ENCODE measurements around the gene UTP3.
A peak's percentile ranks its signal among the peaks of the same experiment; 100 is the strongest.
"Not testable (repeated sequence)": the region's sequence is repeated elsewhere in the genome, so short reads cannot be mapped to it uniquely, and the experiment has no call there.

UTP3 gene, protein sequence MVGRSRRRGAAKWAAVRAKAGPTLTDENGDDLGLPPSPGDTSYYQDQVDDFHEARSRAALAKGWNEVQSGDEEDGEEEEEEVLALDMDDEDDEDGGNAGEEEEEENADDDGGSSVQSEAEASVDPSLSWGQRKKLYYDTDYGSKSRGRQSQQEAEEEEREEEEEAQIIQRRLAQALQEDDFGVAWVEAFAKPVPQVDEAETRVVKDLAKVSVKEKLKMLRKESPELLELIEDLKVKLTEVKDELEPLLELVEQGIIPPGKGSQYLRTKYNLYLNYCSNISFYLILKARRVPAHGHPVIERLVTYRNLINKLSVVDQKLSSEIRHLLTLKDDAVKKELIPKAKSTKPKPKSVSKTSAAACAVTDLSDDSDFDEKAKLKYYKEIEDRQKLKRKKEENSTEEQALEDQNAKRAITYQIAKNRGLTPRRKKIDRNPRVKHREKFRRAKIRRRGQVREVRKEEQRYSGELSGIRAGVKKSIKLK

DNA sequence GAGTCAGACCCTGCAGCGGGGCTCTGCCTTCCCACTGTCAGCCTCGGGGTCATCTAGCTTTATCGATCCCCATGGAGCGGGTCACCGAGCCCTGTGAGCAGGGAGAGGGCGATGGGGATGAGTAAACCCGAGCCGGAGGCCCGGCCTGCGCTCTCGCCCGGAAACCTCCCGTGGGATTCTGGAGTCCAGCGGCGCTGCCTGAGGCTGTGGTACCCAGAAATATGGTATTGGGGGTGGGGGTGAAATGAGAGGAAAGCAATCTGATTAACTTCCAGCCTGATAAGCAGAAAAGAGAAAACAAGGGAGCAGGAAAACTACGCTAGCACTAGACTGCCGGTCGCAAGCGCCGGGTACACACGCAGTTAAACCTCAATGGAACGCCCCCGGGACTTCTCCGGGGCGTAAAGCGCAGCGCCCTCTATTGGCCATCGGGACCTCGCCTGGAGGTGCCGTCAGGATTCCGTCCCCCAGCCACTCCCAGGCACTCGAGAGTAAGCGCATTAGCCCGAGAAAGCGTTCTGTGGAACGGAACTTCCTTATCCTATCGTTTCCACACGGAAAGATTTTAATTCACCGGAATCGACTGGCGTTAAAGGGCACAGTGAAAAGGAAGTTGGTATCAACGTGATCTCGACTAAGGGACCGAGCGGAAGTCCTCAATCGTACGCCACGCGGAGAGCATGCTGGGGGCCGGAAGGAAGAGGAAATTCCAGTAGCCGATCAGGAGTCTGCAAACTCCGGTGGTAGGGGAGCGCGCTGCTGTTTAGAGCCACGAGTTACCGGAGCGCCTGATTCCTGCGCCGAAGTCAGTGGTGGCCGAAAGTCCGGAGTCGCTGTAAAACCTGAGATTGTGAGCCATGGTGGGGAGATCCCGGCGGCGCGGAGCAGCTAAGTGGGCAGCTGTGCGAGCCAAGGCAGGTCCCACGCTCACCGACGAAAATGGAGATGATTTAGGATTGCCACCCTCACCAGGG is at the start of gene UTP3:
Gene UTP3, plus strand, starts transcription at position 712 of the 974 bp plus-strand sequence. Its CDS starts 146 bp downstream, at position 858.
- DNase-seq, result peak; percentile 78

DNA sequence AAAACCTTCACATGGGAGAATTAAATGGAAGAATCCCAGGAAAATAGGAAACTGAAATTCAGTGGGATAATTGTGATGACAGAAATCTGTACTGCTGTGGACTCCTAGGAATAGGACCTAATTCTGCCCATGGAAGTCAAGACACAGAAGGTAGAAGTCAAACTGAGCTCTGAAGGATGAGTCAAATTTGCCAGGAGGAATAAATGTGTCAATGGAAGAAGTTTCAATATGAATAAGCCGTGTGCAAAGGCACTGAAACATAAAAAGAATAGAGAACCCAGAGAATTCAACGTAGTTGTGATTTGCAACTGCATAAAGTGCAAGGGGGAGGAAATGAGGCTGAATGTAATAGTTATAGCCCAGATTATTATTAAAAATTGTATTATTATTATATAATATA is 48.1 kb upstream of the UTP3 start:
- DNase-seq, result no peak

DNA sequence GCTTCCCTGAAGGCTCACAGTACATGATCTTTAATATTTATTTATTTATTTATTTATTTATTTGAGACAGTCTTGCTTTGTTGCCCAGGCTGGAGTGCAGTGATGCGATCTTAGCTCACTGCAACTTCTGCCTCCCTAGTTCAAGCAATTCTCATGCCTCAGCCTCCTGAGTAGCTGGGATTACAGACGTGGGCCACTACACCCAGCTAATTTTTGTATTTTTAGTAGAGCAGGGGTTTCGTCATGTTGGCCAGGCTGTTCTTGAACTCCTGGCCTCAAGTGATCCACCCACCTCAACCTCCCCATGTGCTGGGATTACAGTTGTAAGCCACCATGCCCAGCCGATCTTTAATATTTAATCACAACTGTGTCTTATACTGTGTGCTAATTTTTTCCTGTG is 37.6 kb upstream of the UTP3 start:
- not testable (repeated sequence) for DNase-seq

DNA sequence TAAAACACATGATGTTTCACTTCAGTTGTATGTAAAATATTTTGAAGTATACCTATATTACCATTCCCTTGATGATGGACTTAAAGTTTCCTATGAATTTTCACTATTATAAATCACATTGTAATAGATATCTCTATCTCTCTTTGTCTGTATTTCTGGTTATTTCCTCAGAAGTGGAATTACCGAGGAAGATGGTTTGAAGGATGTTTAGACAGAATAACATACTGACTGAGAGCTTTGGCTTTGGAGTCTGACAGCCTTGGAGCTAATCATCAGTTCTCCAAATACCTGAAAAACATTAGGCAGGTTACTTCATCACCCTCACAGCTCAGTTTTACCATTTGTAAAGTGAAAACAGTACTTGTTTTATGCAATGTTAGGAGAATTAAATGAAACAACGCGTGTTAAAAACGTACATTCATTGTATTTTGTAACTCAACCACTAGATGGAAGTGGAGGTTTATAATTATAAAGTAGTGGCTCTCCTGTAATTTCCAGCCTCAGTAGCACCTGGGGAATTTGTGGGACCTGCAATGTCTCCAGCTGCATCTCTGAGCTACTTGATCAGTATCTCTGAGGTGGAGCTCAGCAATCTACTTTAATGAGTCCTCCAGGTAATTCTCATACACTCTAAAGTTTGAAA is 36.3 kb upstream of the UTP3 start:
- DNase-seq, result peak; percentile 10

DNA sequence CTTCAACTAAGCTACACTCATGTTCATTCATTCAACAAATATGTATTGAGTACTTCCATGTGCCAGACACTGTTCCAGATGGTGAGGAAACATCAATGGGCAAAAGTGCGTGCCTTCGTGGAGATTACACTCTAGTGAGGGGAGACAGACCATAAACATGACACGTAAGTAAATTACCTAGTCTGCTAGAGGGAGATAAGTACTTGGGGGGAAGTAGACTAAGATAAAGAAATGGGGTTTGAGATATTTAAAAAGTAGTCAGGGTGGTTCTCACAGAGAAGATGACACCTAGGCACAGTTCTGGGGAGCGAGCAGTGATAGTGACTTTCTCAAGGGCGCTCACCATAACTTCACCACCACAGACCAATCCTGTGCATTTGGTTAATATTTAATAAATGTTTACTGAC is 33.7 kb upstream of the UTP3 start:
- no peak for DNase-seq

DNA sequence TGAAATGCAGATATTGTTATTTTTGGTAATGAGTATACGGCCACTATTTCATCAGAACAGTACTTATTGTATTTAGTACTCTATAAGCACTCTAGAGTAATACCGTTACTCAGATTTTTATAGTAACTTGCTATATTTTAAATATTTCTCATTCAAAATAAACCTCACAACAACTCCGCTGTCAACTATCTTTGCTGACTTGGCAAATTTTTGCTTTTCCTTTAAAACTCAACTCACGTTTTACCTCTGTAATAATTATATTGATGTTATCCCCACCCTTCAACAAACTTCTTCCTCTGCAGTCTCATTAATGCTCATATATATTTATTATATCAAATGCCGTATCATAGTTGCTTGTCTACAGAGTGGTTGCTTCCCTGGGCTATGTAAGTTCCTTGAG is 31.0 kb upstream of the UTP3 start:
- no peak for DNase-seq

DNA sequence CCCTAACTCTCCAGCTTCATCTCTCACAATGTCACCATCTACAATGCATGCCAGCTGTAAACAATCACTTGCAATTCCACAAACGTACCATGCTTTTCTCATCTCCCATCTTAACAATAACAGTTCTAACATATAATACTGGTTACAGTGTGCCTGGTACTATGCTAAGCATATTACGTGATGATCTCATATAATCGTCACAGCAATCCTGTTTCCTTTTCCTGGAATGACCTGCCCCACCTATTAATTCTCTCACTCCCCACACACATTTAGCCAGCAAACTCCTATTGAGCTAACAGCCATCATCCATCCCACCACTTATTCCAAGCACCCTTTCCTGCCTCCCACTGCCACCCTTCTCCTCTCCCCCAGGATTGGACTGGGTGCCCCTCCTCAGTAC is 29.9 kb upstream of the UTP3 start:
- no peak for DNase-seq

DNA sequence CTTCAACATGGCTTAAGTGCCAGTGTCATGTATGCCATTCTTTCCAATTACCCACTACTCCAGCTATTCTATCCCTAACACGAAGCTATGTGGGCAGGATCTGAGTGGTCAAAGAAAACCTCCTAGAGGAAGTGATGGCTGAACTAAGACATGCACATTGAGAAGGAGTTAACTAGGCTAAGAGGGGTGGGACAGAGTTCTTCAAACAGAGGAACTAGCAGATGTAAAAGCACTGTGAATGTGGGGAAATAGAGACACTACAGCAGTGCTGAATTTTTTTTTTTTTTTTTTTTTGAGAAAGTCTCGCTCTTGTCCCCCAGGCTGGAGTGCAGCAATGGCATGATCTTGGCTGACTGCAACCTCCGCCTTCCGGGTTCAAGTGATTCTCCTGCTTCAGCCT is 28.2 kb upstream of the UTP3 start:
- no peak for DNase-seq

DNA sequence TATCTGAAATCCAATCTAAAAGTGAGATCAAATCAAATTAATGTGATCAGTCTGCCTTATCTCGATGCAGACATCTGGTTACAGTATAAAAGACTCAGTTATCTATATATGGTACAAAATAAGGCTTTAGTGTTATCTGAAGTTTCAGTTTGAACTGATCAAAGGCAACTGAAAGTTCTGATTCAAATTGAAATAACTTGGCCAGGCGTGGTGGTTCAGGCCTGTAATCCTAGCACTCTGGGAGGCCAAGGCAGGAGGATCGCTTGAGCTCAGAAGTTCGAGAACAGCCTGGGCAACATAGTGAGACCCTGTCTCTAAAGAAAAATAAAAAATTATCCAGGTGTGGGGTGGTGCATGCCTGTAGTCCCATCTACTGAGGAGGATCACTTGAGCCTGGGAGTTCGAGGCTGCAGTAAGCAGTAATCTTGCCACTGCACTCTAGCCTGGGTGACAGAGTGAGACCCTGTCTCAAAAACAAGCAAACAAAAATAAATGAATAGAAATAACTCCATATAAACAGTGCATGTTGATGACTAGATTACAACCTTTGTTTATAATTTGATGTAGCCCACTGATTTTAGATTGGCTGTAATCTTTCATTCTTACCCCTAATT is 26.9 kb upstream of the UTP3 start:
- not testable (repeated sequence) for DNase-seq

DNA sequence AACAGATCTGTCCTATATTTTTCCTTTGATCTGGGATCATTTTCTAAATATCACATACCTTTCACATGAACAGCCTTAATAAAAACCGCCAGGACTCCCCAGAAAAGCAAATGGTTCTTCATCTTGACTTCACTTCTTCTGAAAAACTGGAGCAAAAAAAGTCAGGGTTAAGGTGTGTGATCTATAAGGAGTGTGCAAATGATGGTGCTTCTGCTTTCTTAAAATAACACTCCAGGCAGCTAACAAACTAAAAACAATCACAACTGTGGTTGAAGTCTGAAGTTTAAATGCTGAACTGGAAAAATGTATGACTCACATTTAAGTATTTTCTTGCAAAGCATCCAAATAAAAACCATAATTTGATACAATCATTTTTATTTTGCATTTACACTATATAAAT is 22.0 kb upstream of the UTP3 start, which contains the start of gene JCHAIN:
Gene JCHAIN, minus strand, starts transcription at position 140 of the 400 bp plus-strand sequence. Its CDS starts 18 bp downstream, at position 122.
- DNase-seq, result no peak

DNA sequence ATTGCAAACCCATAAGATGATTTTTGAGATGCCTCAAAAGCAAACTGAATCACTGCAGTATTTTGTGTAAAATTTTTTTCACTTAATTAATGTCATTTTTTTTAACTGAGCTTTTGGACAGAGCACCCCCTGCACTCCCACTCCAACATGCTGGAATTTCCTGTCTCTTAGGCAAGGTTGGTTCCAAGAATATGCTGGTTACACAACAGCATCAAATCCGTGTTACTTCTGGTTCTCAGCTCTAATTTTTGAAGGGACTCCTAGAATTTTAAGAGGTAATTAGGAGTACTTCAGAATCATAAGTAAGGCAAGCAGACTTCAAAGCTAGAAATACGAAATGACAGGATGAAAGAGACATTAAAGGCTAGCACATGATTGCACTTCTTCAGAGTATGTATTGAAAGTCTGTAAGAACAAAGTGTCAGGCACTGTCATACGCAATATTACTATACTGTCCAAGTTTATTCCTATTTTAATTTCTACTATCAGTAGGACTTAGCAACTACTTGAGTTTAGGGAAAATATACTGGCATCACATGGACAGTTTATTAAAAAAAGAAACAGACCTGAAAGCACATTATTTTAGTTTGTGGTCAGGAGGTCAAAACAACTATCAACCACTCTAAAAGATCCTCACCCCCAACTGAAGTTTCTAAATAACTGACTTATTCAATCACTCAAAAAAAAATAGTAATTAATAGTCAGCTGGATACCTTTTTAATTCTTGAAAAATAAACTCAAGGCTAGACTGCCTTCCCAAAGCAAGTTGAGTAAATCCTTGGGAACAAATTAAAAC is 20.4 kb upstream of the UTP3 start:
- no peak for DNase-seq

DNA sequence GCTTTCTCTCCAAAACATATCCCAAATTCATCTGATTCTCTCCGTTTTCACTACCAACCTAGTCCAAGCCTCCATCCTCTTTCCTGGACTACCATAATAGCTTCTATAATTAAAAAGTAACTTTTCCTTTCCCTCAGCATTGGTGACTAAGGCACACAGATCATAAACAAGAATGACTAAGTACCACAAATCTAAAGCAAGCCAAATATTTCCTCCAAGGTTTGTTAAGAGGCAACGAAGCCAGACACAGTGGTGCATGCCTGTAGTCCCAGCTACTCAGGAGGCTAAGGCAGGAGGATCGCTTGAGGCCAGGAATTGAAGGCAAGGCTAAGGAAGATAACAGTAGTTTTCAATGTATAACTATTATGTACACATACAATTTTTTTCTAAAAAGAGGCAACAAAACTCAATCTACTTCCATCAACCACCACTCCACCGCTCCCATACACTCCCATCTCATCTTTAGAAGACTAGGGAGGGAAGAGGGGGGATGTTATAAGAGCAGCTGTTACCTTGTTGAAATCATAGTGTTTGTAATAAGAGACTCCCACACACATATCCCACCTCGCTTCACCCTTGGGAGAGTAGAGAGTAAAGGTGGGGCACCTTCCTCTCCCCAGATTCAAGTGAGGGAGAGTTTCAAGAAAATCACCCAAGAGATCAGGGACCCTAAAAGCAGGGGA is 17.9 kb upstream of the UTP3 start:
- DNase-seq, result no peak

DNA sequence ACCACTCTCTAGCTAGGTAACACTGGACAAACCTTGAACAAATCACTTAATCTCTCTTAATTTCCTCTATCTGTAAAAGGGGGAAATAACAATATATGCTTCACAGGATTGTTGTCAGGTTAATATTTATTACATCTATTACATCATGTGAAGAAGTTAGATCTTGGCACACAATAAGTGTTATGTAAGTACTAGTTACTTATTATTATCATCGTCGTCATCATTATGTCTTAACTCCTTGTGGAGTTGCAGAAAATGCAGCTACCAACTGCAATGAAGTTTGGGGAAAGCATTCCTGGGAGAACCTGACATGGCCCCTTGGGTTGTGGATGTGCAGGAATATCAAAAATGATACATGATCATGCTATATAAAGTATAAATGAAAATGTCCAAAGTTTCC is 17.2 kb upstream of the UTP3 start:
- no peak for DNase-seq

DNA sequence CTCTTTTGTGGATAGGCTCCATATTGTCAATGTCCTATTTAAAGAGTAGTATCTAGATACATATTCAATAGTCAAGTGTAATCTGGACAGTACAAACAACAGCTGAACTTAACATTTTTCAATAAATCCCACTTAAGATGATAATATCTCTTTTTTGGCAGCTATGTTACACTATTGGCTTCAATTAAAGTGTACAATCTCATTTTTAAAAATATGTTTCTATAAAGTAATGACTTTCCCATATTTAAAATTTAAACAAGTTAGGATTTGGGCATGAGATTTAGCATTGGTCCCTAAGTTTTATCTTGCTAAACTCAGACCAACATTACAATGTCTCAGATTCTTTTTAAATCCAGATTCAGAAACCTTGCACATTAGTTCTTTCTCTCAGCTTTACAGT is 14.1 kb upstream of the UTP3 start:
- DNase-seq, result no peak

DNA sequence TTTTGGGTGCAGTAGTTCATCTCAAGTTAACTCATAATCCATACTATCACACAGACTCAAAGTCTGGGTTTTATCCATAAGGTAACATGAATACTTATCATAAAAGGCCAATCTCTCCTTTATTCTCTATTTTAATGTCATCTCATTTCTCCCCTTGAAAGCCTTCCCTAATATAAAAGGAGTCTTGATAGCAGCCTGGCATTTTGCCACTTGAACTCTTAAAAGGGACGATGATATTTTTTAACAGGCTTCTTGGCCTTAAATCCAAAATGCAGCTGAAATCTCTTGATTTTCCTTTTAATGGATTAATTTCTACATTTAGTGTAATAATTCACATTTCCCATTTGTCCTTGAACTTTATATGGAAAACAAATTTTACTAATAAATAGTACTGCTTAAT is 13.6 kb upstream of the UTP3 start:
- no peak for DNase-seq

DNA sequence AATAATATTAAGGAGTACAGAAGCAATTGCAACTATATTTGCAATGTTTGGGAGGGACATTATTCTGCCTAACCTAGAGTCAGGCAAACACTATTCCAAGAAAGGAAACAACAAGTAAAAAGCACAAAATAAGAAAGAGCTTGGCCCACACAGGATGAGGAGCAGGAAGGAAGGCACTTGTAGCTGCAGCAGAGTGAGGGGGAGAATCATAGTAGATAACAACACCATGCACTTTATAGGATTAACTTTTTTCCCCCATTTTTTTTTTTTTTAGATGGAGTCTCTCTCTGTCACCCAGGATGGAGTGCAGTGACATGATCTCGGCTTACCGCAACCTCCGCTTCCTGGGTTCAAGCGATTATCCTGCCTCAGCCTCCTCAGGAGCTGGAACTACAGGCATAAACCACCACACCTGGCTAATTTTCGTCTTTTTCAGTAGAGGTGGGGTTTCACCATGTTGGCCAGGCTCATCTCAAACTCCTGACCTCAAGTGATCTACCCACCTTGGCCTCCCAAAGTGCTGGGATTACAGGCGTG is 11.7 kb upstream of the UTP3 start:
- no peak for DNase-seq

DNA sequence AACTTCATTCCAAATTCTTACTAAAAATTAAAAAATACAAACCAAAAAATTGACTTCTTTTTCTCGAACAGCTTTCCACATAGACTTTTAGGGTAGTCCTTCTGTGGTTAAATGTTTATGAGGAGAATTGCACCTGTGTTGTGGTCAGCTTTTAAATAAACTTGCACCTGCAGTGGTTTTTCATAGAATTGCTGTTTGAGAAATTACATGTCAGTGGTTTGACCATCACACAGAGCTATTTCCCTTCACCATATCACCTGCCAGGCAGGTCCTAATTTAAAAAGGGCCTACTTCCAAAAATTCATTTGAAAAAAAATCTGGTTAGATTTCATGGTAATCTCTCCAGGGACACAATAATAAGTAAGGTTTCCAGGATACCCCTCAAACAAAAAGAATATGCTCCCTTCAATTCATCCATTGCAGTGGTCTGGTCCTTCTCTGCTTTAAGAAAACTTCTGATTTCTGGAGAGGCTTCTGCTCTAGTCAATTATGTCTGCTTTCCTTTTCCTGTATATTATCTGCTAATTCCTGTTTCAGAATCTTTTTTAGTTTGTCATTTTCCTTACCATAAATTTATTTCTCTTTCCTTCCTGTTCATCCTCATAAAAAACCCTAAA is 9.8 kb upstream of the UTP3 start:
- DNase-seq, result no peak

DNA sequence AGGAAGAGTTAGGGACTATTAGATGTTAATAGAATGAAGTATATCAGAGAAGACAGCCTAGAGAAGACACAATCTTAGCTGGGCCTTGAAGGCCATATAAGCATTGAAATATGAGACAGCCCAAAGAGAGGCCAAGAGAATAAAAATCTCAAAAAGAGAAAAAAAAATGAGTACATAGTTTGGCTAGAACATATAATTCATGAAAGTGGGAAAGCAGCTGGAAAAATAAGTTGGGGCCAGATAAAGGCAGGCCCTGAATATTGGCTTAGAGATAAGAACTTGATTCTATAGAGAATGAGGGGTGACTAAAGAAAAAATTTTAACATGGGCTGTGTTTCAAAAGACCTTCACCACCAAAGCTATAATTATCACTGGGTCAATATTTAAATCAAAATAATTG is 7.4 kb upstream of the UTP3 start:
- no peak for DNase-seq

DNA sequence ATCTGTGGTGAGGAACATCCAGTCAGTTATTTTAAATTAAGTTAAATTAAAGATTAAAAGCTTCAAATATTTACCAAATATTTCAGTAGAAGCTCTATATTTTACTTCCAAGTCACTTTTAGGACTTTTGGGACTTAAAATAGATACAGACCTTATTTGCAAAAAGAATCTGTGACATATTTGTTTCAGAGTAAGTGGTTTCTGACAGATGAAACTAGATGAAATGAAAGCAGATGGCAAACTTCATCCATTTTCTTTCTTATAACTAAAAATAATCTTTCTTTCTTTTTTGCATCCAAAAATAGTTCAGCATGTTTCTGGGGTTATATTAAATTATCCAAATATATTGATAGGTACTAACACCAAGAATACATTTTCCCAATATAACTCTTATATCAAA is 6.6 kb upstream of the UTP3 start:
- DNase-seq, result no peak

DNA sequence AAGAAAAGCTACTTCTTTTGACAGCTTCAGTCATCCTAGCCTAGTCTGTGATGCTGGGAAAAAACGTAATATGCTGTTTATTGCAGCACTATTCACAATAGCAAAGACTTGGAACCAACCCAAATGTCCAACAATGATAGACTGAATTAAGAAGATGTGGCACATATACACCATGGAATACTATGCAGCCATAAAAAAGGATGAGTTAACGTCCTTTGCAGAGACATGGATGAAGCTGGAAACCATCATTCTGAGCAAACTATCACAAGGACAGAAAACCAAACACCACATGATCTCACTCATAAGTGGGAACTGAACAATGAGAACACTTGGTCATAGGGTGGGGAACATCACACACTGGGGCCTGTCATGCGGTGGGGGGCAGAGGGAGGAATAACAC is 6.2 kb upstream of the UTP3 start:
- DNase-seq, result not testable (repeated sequence)

Measured in NCI-H748 treated with DMSO at 0.1 percent for 48 hours (cell line).